ENCODE measurements around the gene ITGB5.
"Not testable (repeated sequence)": the region's sequence is repeated elsewhere in the genome, so short reads cannot be mapped to it uniquely, and the experiment has no call there.

The ITGB5 gene

DNA sequence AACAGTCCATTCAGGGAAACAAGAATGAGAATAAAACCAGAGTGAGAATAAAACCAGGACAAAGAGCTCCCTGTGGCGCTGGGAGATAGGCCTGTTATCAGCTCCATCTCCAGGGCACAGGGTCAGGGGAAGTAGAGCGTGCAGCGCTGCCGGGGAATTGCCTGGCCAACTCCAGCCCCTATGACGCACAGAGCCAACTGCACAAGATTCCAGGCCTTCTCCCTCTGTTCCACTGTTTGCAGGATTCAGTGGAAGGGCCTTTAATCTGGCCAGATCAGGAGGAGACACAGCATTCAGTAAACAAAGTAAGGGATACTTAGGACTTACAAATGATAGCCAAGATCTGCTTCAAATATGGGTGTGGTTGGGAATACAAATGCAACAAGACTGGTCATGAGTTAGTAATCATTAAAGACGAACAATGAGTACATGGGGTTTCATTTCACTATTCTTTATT is 49.4 kb downstream of the ITGB5 start:
- no peak for DNase-seq (ENCODE audit: low read depth, low spot score)

DNA sequence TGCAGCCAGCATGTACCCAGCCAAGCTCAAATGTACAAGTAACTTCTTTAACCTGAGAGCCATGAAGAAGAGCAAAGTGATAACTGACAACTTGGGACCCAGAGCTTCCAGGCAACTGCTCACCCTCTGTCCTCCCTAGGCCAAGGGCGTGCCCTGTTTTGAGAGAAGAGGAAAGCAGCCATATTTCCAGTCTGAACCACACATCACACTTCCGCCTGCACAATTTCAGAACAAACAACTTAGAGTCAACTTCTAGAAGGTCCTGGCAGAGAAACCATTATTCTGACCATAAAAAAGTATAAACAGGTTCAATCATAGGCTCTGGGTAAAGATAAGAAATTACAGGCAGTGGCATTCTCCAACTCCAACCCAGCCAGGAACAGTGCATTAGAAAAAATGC is 50.1 kb downstream of the ITGB5 start:
- no peak for DNase-seq (ENCODE audit: low read depth, low spot score)

DNA sequence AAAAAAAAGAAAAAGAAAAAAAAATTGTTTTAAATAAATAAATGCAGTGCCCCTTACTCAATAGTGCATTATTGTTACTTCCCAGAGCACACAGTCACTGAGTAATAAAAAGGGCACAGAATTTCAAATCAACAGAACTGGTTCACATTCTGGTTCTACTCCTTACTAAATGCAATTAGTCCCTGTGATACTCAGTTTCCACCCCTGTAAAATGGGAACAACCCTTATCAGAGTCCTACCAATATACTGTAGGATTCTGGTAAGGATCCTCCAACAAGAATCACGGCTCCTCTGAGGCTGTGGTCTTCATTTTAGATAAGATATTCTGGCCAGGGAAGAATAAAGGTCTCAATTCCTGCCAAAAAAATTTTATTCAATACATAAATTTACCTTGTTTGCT is 50.7 kb downstream of the ITGB5 start:
- no peak for DNase-seq (ENCODE audit: low read depth, low spot score)

DNA sequence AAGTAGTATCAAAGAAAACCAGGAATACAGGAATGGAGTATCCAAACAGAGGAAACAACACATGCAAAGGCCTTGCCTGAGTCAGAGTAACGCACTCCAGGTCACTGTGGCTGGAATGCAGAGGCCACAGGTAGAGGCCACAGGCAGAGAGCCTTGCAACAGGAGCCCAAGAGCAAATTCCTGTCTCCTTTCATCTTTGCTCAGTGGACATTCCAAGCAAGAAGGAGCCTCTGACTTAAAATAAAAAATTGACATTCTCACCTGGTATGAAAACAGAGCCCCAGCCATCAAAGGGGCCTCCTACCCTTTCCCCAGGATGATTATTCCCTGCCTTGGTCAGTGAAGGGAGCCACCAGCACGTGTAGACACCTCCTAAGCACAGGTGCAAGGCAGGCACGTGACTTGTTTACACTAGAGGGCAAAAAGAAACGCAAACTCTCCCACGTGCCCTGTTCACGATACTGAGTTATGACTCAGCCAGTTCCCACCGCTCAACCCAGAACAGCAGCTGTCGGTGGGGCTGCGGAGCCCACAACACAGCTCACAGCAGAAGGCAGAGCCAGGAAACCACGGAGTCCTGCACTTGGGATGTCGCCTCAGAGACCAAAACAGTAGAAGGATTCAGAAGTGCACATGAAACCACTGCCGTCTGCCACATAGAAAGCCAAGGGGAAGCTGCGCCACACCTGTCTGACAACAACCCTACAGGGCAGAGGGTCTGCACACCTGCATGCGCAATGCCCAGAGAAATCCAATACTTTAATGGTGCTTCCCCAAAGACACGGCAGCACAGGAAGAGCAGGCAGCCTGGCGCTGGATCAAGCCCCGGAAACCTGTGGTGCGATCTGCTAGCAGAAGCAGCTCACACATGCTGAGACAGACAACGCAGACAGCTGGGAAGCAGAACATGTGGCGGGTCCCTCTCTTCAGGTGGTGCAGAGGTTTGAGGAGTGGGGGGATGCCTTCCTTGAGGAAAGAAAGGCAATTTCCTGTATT is 52.1 kb downstream of the ITGB5 start:
- peak; percentile 69 for DNase-seq (ENCODE audit: low read depth, low spot score)

DNA sequence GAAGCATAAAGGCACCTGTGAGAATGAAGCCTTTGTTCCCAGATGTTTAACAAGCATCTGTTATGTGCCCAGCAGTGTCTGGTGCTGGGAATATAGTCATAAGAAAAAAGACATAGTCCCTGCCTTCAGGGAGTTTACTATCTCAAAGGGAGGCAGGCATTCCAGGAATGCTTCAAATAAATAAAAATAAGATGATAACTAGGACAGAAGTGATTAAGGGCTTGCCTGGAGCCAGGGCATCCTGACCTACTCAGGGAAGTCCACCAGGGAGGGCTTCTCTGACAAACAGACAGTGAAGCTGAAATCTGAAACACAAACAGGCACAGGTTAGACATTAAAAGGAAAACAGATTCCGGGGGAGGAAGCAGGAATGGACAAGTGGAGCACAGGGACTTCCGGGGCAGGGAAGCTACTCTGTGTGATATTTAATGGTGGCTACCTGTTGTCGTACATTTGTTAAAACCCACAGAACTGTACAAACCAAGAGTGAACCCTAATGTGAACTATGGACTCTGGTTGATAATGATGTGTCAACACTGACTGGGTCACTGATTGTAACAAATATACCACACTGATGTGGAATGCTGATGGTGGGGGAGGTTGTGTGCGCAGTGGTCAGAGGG is 53.3 kb downstream of the ITGB5 start:
- no peak for DNase-seq (ENCODE audit: low read depth, low spot score)

DNA sequence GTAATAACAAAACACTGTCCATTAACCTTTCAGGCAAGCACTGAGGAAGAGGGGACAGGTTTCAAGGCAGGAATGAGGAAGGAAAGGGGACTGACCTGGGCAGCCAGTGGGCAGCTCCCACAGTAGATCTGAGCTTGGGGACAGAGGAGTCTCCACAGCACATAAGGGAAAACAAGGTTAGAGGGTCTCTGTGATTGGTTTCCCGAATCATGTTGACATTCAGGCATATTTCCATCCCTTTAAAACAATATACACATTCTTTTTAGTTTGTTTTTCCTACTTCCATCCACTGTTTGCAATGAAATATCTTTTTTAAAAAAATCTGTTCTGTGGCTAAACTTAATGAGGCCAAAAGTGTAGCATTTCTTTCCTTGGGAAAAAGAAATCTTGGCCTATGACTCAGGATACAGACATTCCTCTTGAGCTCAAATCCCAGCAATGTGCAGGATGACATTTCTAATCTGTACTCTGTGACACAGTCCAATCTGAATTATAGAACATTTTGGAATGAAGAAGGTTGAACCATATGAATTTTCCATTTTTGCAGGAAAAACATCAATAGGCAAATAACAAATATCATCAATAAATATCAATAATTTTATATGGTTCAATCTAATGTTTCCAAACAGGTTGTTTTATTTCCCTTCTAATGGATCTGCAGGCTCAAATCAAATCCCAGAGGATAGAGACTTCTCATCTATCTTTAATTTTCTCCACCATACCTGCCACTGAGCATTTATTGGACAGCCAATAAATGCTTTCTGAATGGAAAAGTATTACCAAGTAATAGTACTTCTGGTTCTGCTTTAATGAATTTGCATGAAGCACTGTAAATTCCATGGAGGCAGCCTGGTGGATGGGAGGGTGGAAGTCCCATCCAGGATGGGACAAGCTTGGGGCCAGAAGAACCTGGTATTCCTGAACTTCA is 54.1 kb downstream of the ITGB5 start:
- no peak for DNase-seq (ENCODE audit: low read depth, low spot score)

DNA sequence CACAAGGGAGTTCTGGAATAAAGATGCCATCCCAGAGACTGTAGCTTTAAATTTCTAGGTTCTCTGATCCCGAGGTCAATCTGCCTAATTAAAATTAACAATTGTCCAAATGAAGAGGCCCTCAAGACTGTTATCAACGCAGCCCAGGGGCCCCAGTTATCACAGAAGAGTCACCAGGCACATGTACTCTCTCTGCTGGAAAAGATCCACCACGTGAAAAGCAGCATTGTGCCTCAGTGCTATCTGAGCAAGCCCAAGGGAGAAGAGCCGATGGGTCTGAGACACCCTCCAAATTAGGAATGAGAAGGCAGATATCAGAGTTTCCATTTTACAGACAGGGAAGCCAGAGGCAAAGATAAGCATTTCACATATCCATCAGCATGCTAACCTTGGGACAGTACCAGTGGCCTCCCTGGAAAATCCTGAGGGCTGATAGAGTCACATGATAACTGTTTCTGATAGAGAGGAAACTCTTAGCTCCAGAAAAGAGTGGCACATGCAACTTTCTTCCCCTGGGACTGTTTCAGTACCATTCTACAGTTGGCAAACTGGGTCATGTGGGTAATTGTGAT is 55.5 kb downstream of the ITGB5 start:
- no peak for DNase-seq (ENCODE audit: low read depth, low spot score)

DNA sequence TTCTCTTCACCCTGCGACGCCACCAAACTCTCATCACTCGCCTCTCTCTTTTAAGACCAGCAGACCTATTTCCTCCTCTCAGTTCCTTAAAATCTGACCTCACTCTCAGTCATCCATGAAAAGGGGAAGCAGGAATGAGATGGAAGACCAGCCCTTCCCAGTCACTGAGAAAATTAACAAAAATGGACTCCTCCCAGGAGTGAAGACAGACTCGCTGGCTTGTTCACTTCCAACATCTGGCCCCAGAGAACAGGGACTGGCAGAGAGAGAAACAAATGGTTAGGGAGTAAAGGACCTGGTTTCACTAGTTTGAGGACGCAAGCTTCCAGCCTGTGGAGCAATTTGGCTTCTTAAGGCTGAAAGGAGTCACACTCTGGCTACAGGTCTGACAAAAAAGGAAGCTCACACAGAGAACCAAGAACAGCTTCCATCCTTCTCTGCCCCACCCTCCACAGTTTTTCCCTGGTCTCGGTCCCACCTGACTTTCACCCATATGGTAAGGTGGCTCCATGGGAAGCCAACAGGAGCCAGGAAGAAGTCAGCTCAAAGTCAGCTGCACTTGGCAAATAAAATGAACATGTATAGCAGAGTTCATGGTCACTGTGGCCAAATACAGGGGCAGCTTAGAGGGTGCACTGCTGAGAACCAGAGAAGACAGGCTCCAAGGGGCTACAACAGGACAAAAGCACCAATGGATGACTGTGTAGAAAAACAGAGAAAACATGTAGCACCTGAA is 57.2 kb downstream of the ITGB5 start:
- DNase-seq (ENCODE audit: low read depth, low spot score) = no peak

DNA sequence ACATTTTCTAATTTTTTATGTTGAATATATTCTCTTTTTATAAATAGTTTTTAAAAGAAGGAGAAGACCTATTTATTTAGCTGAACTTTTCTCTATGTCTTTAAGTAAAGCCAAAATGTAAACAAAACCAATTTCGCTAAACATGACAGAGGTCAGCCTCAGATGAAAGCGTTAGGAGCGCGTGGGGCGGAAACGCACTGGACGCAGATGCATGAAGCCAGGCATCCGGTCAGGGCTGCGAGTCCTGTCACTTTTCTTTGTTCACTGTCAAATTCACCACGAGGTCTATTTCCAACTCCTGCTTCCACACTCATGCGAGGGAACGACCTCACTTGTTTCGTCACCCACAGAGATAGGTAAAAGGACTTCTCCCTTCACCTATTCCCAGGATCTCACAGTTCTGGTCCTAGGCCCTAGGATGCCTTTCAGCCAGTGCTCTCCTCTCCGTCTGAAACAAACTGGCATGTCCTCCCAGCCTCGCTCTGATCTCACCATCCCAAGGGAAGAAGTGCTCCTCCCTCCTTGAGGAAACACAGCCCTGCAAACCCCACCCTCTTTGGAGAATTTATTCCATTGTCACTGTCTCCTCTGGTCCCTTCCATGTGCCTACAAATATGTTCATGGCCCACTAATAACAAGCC is 57.9 kb downstream of the ITGB5 start:
- no peak for DNase-seq (ENCODE audit: low read depth, low spot score)

DNA sequence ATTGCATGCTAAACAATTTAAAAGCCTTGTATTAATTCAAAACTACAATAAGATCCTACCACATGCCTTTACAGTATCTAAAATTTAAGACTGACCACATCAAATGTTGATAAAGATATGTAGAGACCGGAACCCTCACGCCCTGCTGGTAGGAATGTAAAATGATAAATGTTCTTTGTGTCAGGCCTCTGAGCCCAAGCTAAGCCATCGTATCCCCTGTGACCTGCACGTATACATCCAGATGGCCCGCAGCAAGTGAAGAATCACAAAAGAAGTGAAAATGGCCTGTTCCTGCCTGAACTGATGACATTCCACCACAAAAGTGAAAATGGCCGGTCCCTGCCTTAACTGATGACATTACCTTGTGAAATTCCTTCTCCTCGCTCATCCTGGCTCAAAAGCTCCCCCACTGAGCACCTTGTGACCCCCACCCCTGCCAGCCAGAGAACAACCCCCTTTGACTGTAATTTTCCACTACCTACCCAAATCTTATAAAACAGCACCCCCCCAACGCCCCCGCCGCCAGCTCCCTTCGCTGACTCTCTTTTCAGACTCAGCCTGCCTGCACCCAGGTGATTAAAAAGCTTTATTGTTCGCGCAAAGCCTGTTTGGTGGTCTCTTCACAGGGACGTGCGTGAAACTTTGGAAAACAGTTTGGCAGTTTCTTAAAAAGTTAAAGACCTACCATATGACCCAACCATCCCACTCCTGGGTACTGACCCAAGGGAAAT is 59.5 kb downstream of the ITGB5 start:
- not testable (repeated sequence) for DNase-seq (ENCODE audit: low read depth, low spot score)

DNA sequence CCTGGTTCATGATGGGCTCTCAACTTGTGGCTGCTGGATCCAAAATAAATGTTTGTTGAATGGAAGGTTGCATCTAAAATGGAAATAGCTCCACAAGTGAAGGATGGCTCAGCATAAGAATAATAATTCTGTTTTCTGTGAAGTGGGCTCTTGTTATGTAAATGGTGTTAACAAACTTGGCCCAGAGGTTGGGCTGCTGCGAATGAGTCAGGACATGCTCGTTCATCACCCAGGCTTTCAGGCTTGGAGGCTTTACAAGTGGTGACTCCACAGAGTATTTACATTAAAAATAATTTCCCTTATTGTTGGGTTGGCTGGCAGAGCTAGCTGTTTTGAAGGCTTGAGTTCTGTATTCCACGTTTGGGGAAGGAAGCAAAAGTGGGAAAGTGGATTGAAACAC is 60.5 kb downstream of the ITGB5 start:
- no peak for DNase-seq (ENCODE audit: low read depth, low spot score)

DNA sequence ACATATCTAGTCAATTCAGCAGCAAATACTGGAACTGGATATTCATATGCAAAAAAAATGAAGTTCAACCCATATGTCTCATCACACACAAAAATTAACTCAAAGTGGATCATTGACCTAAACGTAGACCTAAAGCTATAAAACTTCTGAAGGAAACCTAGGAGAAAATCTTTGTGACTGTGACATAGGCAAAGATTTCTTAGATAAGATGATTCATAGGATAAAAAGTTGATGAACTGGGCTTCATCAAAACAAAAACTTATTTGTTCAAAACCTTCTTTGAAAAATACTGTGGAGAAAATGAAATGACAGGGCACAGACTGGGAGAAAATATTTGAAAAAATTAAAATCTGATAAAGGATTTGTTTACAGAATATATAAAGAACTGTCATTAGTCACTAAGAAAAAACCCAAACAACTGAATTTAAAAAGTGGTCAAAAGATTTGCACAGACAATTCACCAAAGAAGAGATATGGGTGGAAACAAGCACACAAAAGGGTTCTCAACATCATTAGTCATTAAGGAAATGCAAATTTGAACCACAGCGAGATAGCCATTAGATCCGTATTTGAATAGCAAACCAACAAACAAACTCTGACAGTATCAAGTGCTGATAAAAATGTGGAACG is 62.8 kb downstream of the ITGB5 start:
- DNase-seq (ENCODE audit: low read depth, low spot score) = no peak

DNA sequence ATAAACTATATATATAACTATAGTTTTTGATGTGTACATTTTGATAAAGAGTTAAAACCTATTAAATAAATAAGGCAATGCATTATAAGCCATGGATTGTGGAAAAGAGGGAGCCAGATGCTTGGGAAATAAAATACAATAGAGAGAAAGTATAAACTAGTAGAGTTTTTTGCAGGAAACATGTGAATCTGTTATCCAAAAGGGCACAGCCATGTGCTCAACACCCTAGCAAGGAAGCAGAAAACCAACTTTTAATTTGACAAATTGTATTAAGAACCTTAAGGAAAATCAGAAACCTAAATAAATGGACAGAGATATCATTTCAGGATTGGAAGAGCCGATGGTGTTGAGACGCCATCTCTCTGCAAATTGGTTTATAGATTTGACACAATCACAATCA is 63.5 kb downstream of the ITGB5 start:
- DNase-seq (ENCODE audit: low read depth, low spot score) = no peak

DNA sequence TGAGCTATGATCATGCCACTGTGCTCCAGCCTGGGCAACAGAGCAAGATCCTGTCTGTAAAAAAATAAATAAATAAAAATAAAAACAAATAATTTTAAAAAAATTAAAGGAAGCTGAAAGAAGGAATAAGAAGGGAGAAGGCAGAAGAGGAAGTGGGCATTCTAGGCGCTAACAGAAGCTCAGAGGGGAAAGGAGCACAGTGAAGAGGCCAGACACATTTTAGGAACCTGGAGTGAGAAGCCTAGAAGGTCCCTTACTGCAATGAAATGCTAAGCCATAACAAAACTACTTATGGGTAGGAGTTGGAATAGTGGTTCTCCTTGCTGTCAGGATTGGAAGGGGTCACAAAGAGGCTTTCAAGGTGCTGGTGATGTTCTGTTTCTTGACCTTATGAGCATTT is 64.0 kb downstream of the ITGB5 start:
- no peak for DNase-seq (ENCODE audit: low read depth, low spot score)

DNA sequence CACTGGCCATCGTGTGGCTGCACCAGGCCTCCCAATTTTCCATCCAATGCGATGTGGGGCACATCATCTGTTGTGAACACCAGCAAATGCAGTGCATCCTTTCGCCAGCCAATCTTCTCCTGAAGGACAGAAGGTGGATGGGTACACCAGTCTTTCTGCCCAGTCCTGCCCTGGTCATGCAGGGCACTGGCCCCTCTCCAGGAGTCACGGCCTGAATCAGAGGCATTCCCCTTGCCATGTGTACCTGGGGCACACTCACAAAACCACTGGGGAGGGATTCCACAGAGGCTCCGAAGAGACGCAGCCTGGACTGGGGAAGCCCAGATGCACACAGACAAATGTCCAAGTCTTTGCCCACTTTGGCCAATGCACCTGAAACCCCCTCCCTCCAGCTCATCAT is 65.8 kb downstream of the ITGB5 start:
- no peak for DNase-seq (ENCODE audit: low read depth, low spot score)

DNA sequence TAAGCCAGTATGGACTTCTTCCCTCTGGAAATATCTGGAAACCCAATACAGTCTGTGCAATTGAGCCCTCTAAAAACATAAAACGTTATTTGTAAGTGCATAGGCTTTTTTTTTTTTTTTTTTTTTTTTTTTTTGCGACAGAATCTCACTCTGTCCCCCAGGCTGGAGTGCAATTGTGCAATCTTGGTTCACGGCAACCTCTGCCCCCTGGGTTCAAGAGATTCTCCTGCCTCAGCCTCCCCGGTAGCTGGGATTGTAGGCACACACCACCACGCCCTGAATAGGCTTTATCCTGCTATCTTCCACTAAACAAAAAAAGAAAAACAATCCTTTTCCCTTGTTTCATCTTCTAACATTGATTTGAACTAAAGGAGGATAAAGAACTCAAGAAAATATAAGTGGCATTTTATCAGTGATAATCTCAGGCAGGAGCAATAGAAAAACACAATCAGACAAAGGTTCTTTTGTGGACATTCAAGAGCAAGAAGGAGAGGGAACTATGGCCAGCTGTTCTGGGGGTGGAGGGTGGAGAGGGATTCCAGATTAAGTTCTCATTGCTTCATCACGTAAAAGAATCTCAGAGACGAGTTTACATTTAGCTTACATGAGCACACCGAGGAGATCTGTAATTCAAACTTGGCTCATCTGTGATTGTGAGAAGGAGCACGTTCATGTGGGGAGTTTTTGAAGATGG is 68.6 kb downstream of the ITGB5 start:
- no peak for DNase-seq (ENCODE audit: low read depth, low spot score)

DNA sequence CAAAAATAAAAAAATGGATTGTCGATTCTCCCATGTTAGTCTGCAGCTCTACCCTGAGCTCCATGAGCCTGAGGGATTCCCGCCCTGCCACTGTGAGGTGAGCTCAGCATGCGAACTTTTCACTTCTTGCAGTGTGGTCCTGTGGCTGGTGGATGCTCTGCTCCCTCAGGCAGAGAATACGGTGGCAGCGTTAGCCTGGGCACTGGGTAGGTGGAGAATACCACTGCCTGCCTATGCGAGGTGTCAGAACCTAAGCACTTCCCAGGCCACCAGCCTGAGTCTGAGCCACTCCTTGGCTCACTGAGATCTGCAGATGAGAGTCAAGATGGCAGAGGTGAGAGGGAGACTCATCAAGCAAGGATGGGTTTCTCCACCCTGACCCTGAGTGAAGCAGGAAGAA is 70.1 kb downstream of the ITGB5 start:
- no peak for DNase-seq (ENCODE audit: low read depth, low spot score)

DNA sequence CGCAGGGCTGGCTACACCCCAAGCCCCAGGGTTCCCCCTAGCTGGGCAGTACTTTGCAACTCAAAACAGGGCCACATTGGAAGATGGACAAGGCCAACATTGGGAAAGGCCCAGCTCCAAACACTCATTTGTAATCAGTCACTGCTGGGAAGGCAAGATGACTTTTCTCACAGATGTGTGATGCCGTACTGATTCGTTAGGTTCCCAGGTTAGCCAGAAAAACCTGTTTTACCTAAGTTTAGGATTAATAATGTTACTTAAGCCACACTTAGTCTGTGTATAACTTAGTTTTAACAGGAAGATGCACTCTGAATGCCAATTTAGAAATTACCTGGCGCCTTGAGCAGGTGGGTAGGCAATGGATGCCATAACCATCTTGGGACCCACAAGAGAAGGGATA is 71.0 kb downstream of the ITGB5 start:
- DNase-seq (ENCODE audit: low read depth, low spot score) = no peak

DNA sequence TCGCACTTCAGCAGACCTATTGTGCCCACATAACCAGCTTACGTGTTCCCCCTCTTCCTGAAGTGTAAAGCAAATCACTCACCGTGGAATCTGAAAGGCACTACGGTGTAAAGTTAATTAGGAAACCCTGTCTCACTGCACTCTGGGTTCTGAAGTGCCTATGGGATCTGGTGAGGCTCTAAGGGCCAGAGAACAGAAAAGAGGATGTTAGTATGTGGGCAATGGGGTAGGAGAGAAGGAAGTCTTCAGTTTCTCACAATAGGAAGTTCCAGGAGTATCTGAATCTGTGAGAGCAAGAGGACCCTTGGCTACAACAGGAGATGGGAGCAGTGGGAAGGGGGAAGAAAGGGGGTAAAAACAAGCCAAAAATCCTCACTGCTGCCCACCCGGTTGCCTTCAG is 71.4 kb downstream of the ITGB5 start:
- no peak for DNase-seq (ENCODE audit: low read depth, low spot score)

Data from smooth muscle cell of the brain vasculature (primary cell).